Thyroid gland (tissue), 4 donors: ENCODE results near the gene MOCOS. TPM values are rescaled to one million over a fixed set of nuclear protein-coding genes. Genes with fewer than 3 reads are reported as not detected.

ENCODE experiments used
- DNase-seq, 2 donors: peaks; one replicate each; pipeline ENCODE4 v3.0.0-alpha.2; 2019
- H3K27ac ChIP-seq, 3 donors: fragments of 200-600 bp; sonication (generic); 1 replicate in 2 of 3; 2 replicates in 1 of 3; pipeline ENCODE4 v1.5.1; 2016 to 2019; ENCODE audit warnings: mild to moderate bottlenecking in 1 of 3, moderate library complexity in 1 of 3
- H3K27me3 ChIP-seq: fragments of 200-600 bp; sonication (generic); one replicate; pipeline ENCODE4 v1.5.1; 2019
- H3K36me3 ChIP-seq, 2 donors: fragments of 200-600 bp; sonication (generic); one replicate each; pipeline ENCODE4 v1.5.1; 2016 to 2019
- H3K4me1 ChIP-seq, 2 donors: fragments of 200-600 bp; sonication (generic); one replicate each; pipeline ENCODE4 v1.5.1; 2017 to 2019
- H3K4me3 ChIP-seq, 3 donors: fragments of 200-600 bp; sonication (generic); replicated peaks in 1 of 3; 1 replicate in 2 of 3; 2 replicates in 1 of 3; pipeline ENCODE4 v1.5.1; 2016; ENCODE audit warnings: mild to moderate bottlenecking in 1 of 3
- H3K9me3 ChIP-seq: fragments of 200-600 bp; sonication (generic); one replicate; pipeline ENCODE4 v1.5.1; 2017
- CTCF ChIP-seq, 6 experiments: fragments of 200-600 bp in 3 of 6; fragments of 450-650 bp in 3 of 6; sonication (generic) in 3 of 6; IDR thresholded peaks; one replicate each; pipeline ENCODE4 v1.5.1; 2016 to 2019; ENCODE audit warnings: antibody characterized with exemption in 6 of 6, mild to moderate bottlenecking in 2 of 6, inconsistent platforms in 1 of 6, moderate library complexity in 1 of 6
- POLR2A ChIP-seq, 2 donors: fragments of 450-650 bp; IDR thresholded peaks; one replicate each; pipeline ENCODE4 v1.6.1; 2017; ENCODE audit warnings: antibody characterized with exemption in 2 of 2, mild to moderate bottlenecking in 2 of 2, moderate library complexity in 1 of 2
- WGBS, 2 donors: methylation state at CpG; one replicate each; pipeline ENCODE4 v1.1.5; 2017; 5-methylcytosine and 5-hydroxymethylcytosine counted together
- intact Hi-C: fragments of 100-400 bp; cut with DNase I; formaldehyde crosslinking; loops from one replicate; pipeline ENCODE4 v1.15.1; 2023
- total RNA-seq, 4 donors: library from RNA; depleted of rRNA; stranded (reverse); fragments of >200 nt; gene quantifications; one replicate each; pipeline ENCODE4 v1.2.3, GENCODE V29; 2016

MOCOS gene
- total RNA-seq, 4 donors from 2014 or later = 0.45 to 1.0 (median 0.75) TPM

- Histone ChIP-seq H3K9me3 (no peaks in the 10 kb centered on the region), H3K36me3 (no peaks in the 10 kb centered on the region), H3K27me3 (no peaks in the 10 kb centered on the region), H3K4me1 (peaks cover 0 to 4% of the 10 kb centered on the region in 2 donors), H3K4me3 (peak overlapping the region; percentile 34 to 76 (median 56)), H3K27ac (no peak overlapping the region)
- WGBS, 2 donors = 7 to 11% methylated on average over 10 to 13 of the region's 67 CpGs
- TF ChIP-seq CTCF (IDR thresholded peaks at IDR 0.05) (no peak), POLR2A (IDR thresholded peaks at IDR 0.05) (no peak)
- intact Hi-C loops = loop anchor here (5.0 kb wide), 1 partner anchor 274 kb away; no protein-coding TSS in a partner anchor
- peak; percentile 30 to 42 for DNase-seq
Measured at GRCh38 chr18:36298126-36298741, 110.9 kb downstream of the MOCOS start.

GRCh38 chr18:36299015-36299414 is 111.7 kb downstream of the MOCOS start:
- peaks cover 0 to 4% of the 10 kb centered on the region in 2 donors for H3K4me1 ChIP-seq
- intact Hi-C loops = loop anchor here (5.0 kb wide), 1 partner anchor 273 kb away; no protein-coding TSS in a partner anchor
- TF ChIP-seq CTCF (IDR thresholded peaks at IDR 0.05) = no peak
- no peak for TF ChIP-seq POLR2A (IDR thresholded peaks at IDR 0.05)
- no peak for DNase-seq
- WGBS, 2 donors = 87 to 93% methylated on average over 6 of the region's 6 CpGs
- H3K9me3 ChIP-seq = no peaks in the 10 kb centered on the region
- H3K36me3 ChIP-seq = no peaks in the 10 kb centered on the region
- H3K27me3 ChIP-seq = no peaks in the 10 kb centered on the region
- H3K27ac ChIP-seq = no peak overlapping the region
- no peak overlapping the region for H3K4me3 ChIP-seq

- H3K9me3 ChIP-seq = no peaks in the 10 kb centered on the region
- peaks cover 0 to 4% of the 10 kb centered on the region in 2 donors for H3K4me1 ChIP-seq
- no peak overlapping the region for H3K4me3 ChIP-seq
- H3K27ac ChIP-seq = no peak overlapping the region
- DNase-seq = no peak
- TF ChIP-seq CTCF (IDR thresholded peaks at IDR 0.05) (no peak), POLR2A (IDR thresholded peaks at IDR 0.05) (no peak)
- 90 to 93% methylated on average over 6 of the region's 6 CpGs for WGBS, 2 donors
- H3K36me3 ChIP-seq = no peaks in the 10 kb centered on the region
- intact Hi-C loops = no loop called here
- H3K27me3 ChIP-seq = no peaks in the 10 kb centered on the region
Measured at GRCh38 chr18:36300211-36300610, 112.9 kb downstream of the MOCOS start.

DNA sequence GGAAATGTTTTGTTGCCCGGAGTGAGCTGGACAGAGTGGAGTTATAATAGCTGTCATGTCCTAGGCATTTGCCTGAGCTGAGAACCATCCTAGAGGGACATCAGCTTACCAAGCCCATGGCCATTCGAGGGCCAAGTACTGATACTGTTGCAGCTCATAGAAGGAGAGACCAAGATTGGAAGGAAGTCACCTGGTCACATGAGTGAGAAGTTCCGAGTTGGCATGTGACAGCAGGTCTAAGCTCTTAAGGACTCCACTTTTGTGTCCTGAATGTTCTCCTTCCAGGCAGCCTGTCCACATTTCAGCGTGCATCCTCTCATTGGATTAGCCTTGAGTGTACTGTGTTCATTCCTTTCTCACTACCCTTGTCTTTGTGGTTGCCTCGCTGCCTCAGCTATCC is 114.6 kb downstream of the MOCOS start:
- H3K27me3 ChIP-seq = no peaks in the 10 kb centered on the region
- no peak overlapping the region for H3K4me3 ChIP-seq
- 89 to 90% methylated on average over 5 of the region's 5 CpGs for WGBS, 2 donors
- no peak for DNase-seq
- H3K4me1 ChIP-seq = peaks cover 0 to 4% of the 10 kb centered on the region in 2 donors
- TF ChIP-seq POLR2A (IDR thresholded peaks at IDR 0.05) (no peak), CTCF (IDR thresholded peaks at IDR 0.05) (no peak)
- no peaks in the 10 kb centered on the region for H3K9me3 ChIP-seq
- H3K27ac ChIP-seq = no peak overlapping the region
- intact Hi-C loops = no loop called here
- no peaks in the 10 kb centered on the region for H3K36me3 ChIP-seq

DNA sequence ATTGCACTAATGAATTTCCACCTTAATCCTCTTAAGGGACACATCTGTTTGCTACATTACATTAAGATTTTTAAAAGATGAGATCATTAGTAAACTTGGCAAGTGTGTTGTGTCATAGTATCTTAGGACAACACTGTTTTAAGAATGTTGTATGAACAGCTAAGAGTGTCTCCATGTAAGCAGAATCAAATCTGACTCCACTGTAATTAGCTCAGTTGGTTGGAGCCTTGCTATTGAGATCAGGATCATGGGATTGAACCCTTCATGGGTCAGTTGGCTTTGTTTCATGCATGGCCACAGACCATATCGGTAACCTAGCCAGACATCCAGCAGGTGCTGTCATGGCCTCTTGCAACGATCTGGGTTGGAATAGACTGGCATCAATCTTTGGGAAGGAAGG is 115.4 kb downstream of the MOCOS start:
- Histone ChIP-seq H3K4me1 (peaks cover 0 to 3% of the 10 kb centered on the region in 2 donors), H3K36me3 (no peaks in the 10 kb centered on the region), H3K27ac (no peak overlapping the region), H3K9me3 (no peaks in the 10 kb centered on the region), H3K27me3 (no peaks in the 10 kb centered on the region), H3K4me3 (no peak overlapping the region)
- intact Hi-C loops = no loop called here
- DNase-seq = no peak
- 89 to 93% methylated on average over 2 of the region's 2 CpGs for WGBS, 2 donors
- no peak for TF ChIP-seq CTCF (IDR thresholded peaks at IDR 0.05)
- no peak for TF ChIP-seq POLR2A (IDR thresholded peaks at IDR 0.05)
